ENCODE measurements around the gene SLC16A1. TPM values are rescaled to one million over a fixed set of nuclear protein-coding genes. Genes with fewer than 3 reads are reported as not detected.

Gene SLC16A1
- total and polyA plus RNA-seq, 2 of the 8 experiments (the other 6 are each of a cell fraction or from before 2014, with no cell fraction given): 435 to 545 TPM

- H2AFZ ChIP-seq (ENCODE audit: low read length): no peak overlapping the region
- H4K20me1 ChIP-seq (replicated peaks in 1 of 2; ENCODE audit: control insufficient read depth in 1 of 2, insufficient read depth in 2 of 2, low read length in 2 of 2): no peaks in the 10 kb centered on the region
- no peak overlapping the region for H2BK120ac ChIP-seq (replicated peaks; ENCODE audit: low read depth, low read length)
- H3K4me3 ChIP-seq (ENCODE audit: extremely low read depth in 1 of 4, insufficient read depth in 2 of 4, low read depth in 3 of 4, low read length in 4 of 4): peak overlapping the region in 1 of 4 experiments; percentile 3; a peak in 1 of 8 replicates
- H3K27ac ChIP-seq (ENCODE audit: low read depth, low read length): 0 out of 2 replicates have a peak overlapping the region, but pooled peaks have one; percentile 9
- ChIA-PET POLR2A (ENCODE audit: partially characterized antibody) (interaction anchor here (0.6 to 6.3 kb wide), 14 partner anchors 10 to 191 kb away, joined by 3 to 38 read pairs (median 5); partner anchors contain the start of genes LRIG2, PPM1J and SLC16A1), CTCF (ENCODE audit: partially characterized antibody) (interaction anchor here (0.6 to 4.2 kb wide), 16 partner anchors 10 to 190 kb away, joined by 3 to 19 read pairs (median 6); partner anchors contain the start of genes LRIG2 and PPM1J)
- no peaks in the 10 kb centered on the region for H3K27me3 ChIP-seq (replicated peaks in 1 of 4; ENCODE audit: control insufficient read depth in 3 of 4, extremely low read depth in 1 of 4, insufficient read depth in 3 of 4, low read length in 3 of 4)
- H4K8ac ChIP-seq (ENCODE audit: extremely low read depth, insufficient read depth, low read length): no peak overlapping the region
- DNase-seq (ENCODE audit: low read depth in 1 of 2, low spot score in 2 of 2) (peak in 1 of 2 experiments; percentile 38), FAIRE-seq (no peak)
- H3K79me1 ChIP-seq (ENCODE audit: low read depth, low read length): no peaks in the 10 kb centered on the region
- H3K18ac ChIP-seq (ENCODE audit: extremely low read depth, low read length): peak overlapping the region; percentile 79; the same call in 1 of the 2 replicates
- no peak overlapping the region for H3K9ac ChIP-seq (replicated peaks in 1 of 4; ENCODE audit: extremely low read depth in 1 of 4, low read depth in 3 of 4, low read length in 3 of 4)
- peaks cover 2 to 26% (median 15%) of the 10 kb centered on the region in 4 experiments; a peak in 4 of 7 replicates for H3K4me1 ChIP-seq (replicated peaks in 1 of 4; ENCODE audit: control insufficient read depth in 3 of 4, insufficient read depth in 4 of 4, low read length in 3 of 4)
- H3K23me2 ChIP-seq (ENCODE audit: low read depth, low read length): no peaks in the 10 kb centered on the region
- H3K36me3 ChIP-seq (ENCODE audit: control insufficient read depth in 2 of 4, insufficient read depth in 4 of 4, low read length in 3 of 4): peaks cover 0 to 4% (median 2%) of the 10 kb centered on the region in 4 experiments; a peak in 2 of 8 replicates
- WGBS, 2 experiments (ENCODE audit: extremely low coverage in 1 of 2, insufficient coverage in 1 of 2, insufficient read length in 1 of 2, insufficient replicate concordance in 2 of 2, low coverage in 1 of 2, low lambda C conversion rate in 2 of 2, missing lambda C conversion rate in 1 of 2): 67% methylated on average over 8 of the region's 8 CpGs; no CpG with 5 or more reads in 1 of the 2 experiments
- TF ChIP-seq SP4 (IDR thresholded peaks at IDR 0.05; ENCODE audit: low read length): no peak
- TF ChIP-seq CHD2 (IDR thresholded peaks at IDR 0.05; ENCODE audit: low read length): no peak
- no peak for TF ChIP-seq TAF7 (optimal IDR thresholded peaks at IDR 0.05; ENCODE audit: borderline replicate concordance, low read depth, low read length)
- no peak for TF ChIP-seq MAX (IDR thresholded peaks at IDR 0.05)
- no peak for TF ChIP-seq ATF3 (IDR thresholded peaks at IDR 0.05; ENCODE audit: insufficient read depth, low read depth, low read length)
- TF ChIP-seq JUND (IDR thresholded peaks at IDR 0.05; ENCODE audit: low read length): no peak
- H3K23ac ChIP-seq (ENCODE audit: insufficient read length): no peak overlapping the region
- H4K91ac ChIP-seq (replicated peaks; ENCODE audit: insufficient read length, low read length): no peak overlapping the region
- no peak overlapping the region; the same call in 1 of the 2 replicates for H2BK5ac ChIP-seq (ENCODE audit: low read depth, low read length)
- no peaks in the 10 kb centered on the region for H3K79me2 ChIP-seq (ENCODE audit: control insufficient read depth in 1 of 2, insufficient read depth in 2 of 2, low read length in 2 of 2)
- no peak overlapping the region for H3K4ac ChIP-seq (replicated peaks; ENCODE audit: insufficient read length, low read depth, low read length)
- H4K5ac ChIP-seq (ENCODE audit: insufficient read length, low read depth, low read length): no peak overlapping the region
- no peak overlapping the region for H3K14ac ChIP-seq (ENCODE audit: insufficient read length)
- no peak overlapping the region; the same call in 1 of the 2 replicates for H2BK12ac ChIP-seq (ENCODE audit: low read depth, low read length)
- H2BK20ac ChIP-seq (ENCODE audit: low read length): no peak overlapping the region
- no peak overlapping the region for H2BK15ac ChIP-seq (ENCODE audit: low read length)
- no peaks in the 10 kb centered on the region for H3K9me3 ChIP-seq (ENCODE audit: insufficient read depth in 2 of 2, low read depth in 1 of 2, low read length in 1 of 2)
- H2AK5ac ChIP-seq (ENCODE audit: low read depth, low read length): no peak overlapping the region
- H3K56ac ChIP-seq (replicated peaks; ENCODE audit: insufficient read length, low read depth, low read length): no peak overlapping the region
- H3K4me2 ChIP-seq (ENCODE audit: insufficient read depth in 1 of 2, low read depth in 2 of 2, low read length in 2 of 2): peak overlapping the region; percentile 25 to 29; a peak in 2 of 4 replicates
Measured at GRCh38 chr1:112905395-112906149, 50.4 kb downstream of the SLC16A1 start.

Measured in H1 (cell line).